DOHH2 (cell line): ENCODE data around the gene GABRG3.

ENCODE experiments used
- H3F3A ChIP-seq: fragments of 200-600 bp; sonication (generic), shearing (Covaris generic); 2 replicates; pipeline ENCODE4 v1.6.0; 2016; ENCODE audit warnings: antibody characterized with exemption, mild to moderate bottlenecking; ENCODE audit not compliant: control insufficient read depth, insufficient read depth
- H3K27ac ChIP-seq: fragments of 200-600 bp; sonication (generic); 2 replicates; pipeline ENCODE4 v1.5.1; 2014; ENCODE audit warnings: low read depth, mild to moderate bottlenecking, low read length, moderate library complexity
- H3K27me3 ChIP-seq: fragments of 200-600 bp; sonication (generic); 2 replicates; pipeline ENCODE4 v1.6.1; 2014; ENCODE audit warnings: mild to moderate bottlenecking, low read length, mixed read lengths; ENCODE audit not compliant: control insufficient read depth
- H3K36me3 ChIP-seq: fragments of 200-600 bp; sonication (generic); 2 replicates; pipeline ENCODE4 v1.6.1; 2014; ENCODE audit warnings: mild to moderate bottlenecking, low read length, moderate library complexity, mixed read lengths; ENCODE audit not compliant: control insufficient read depth
- H3K4me1 ChIP-seq: fragments of 200-600 bp; sonication (generic); 2 replicates; pipeline ENCODE4 v1.6.1; 2014; ENCODE audit warnings: mild to moderate bottlenecking, low read length, mixed read lengths; ENCODE audit not compliant: control insufficient read depth
- H3K4me2 ChIP-seq: fragments of 200-600 bp; sonication (generic); 2 replicates; pipeline ENCODE4 v1.6.0; 2014; ENCODE audit warnings: mild to moderate bottlenecking, low read length, moderate library complexity
- H3K4me3 ChIP-seq: fragments of 200-600 bp; sonication (generic); 2 replicates; pipeline ENCODE4 v1.5.1; 2014; ENCODE audit warnings: mild to moderate bottlenecking, low read length, mixed read lengths
- H3K79me2 ChIP-seq: fragments of 200-600 bp; sonication (generic); 2 replicates; pipeline ENCODE4 v1.6.1; 2014; ENCODE audit warnings: mild to moderate bottlenecking, low read length, mixed read lengths; ENCODE audit not compliant: control insufficient read depth
- H3K9me2 ChIP-seq: fragments of 200-600 bp; sonication (generic); replicated peaks from 2 replicates; pipeline ENCODE4 v1.6.1; 2014; ENCODE audit warnings: mild to moderate bottlenecking, low read length, mixed read lengths; ENCODE audit not compliant: control insufficient read depth
- H3K9me3 ChIP-seq: fragments of 200-600 bp; sonication (generic); 2 replicates; pipeline ENCODE4 v1.6.1; 2014; ENCODE audit warnings: antibody characterized with exemption, low read length, mixed read lengths; ENCODE audit not compliant: control insufficient read depth, insufficient read depth
- H4K20me1 ChIP-seq: fragments of 200-600 bp; sonication (generic); 2 replicates; pipeline ENCODE4 v1.6.0; 2014; ENCODE audit warnings: low read depth, mild to moderate bottlenecking, antibody characterized with exemption, low read length, moderate library complexity; ENCODE audit not compliant: control insufficient read depth, insufficient read depth
- CTCF ChIP-seq: fragments of 200-600 bp; sonication (generic); IDR thresholded peaks from one replicate; pipeline ENCODE4 v1.5.1; 2014; ENCODE audit warnings: antibody characterized with exemption, mild to moderate bottlenecking, low read depth, low read length; ENCODE audit not compliant: poor library complexity, severe bottlenecking
- EZH2phosphoT487 ChIP-seq: fragments of 200-600 bp; sonication (generic); IDR thresholded peaks from 2 replicates; pipeline ENCODE4 v1.6.1; 2017; ENCODE audit warnings: borderline replicate concordance, mild to moderate bottlenecking, antibody characterized with exemption, low read length, moderate library complexity, mixed read lengths

The GABRG3 gene

GRCh38 chr15:27459836-27460235 is 488.9 kb downstream of the GABRG3 start:
- Histone ChIP-seq H3K79me2 (no peaks in the 10 kb centered on the region), H3K9me2 (no peaks in the 10 kb centered on the region), H3K36me3 (no peaks in the 10 kb centered on the region), H4K20me1 (no peaks in the 10 kb centered on the region), H3K4me3 (no peak overlapping the region), H3K4me1 (no peaks in the 10 kb centered on the region), H3K27ac (no peak overlapping the region), H3K9me3 (peaks cover 34% of the 10 kb centered on the region; the same call in 1 of the 2 replicates), H3K27me3 (no peaks in the 10 kb centered on the region), H3F3A (no peaks in the 10 kb centered on the region), H3K4me2 (no peak overlapping the region)
- no peak for TF ChIP-seq CTCF
- no peak for TF ChIP-seq EZH2phosphoT487

- no peaks in the 10 kb centered on the region for H3K79me2 ChIP-seq
- TF ChIP-seq CTCF (no peak), EZH2phosphoT487 (no peak)
- H3K27me3 ChIP-seq: no peaks in the 10 kb centered on the region
- H3K27ac ChIP-seq: no peak overlapping the region
- no peaks in the 10 kb centered on the region for H3K9me2 ChIP-seq
- H3K4me1 ChIP-seq: no peaks in the 10 kb centered on the region
- peaks cover 24% of the 10 kb centered on the region; the same call in 1 of the 2 replicates for H3K9me3 ChIP-seq
- H3F3A ChIP-seq: no peaks in the 10 kb centered on the region
- H3K36me3 ChIP-seq: no peaks in the 10 kb centered on the region
- H3K4me3 ChIP-seq: no peak overlapping the region
- H4K20me1 ChIP-seq: no peaks in the 10 kb centered on the region
- H3K4me2 ChIP-seq: no peak overlapping the region
Observed at GRCh38 chr15:27461181-27461580, 490.2 kb downstream of the GABRG3 start.

- peaks cover 15% of the 10 kb centered on the region; the same call in 1 of the 2 replicates for H3K9me3 ChIP-seq
- no peaks in the 10 kb centered on the region for H4K20me1 ChIP-seq
- H3K79me2 ChIP-seq: no peaks in the 10 kb centered on the region
- no peaks in the 10 kb centered on the region for H3K36me3 ChIP-seq
- no peak overlapping the region for H3K4me2 ChIP-seq
- no peak overlapping the region for H3K4me3 ChIP-seq
- H3K27me3 ChIP-seq: no peaks in the 10 kb centered on the region
- TF ChIP-seq CTCF (no peak), EZH2phosphoT487 (no peak)
- H3F3A ChIP-seq: no peaks in the 10 kb centered on the region
- no peak overlapping the region for H3K27ac ChIP-seq
- no peaks in the 10 kb centered on the region for H3K9me2 ChIP-seq
- no peaks in the 10 kb centered on the region for H3K4me1 ChIP-seq
Observed at GRCh38 chr15:27463525-27464088, 492.6 kb downstream of the GABRG3 start.
